K562 (cell line): Measurements from ENCODE around the gene GORASP1. TPM values are rescaled to one million over a fixed set of nuclear protein-coding genes. Genes with fewer than 3 reads are reported as not detected.

Source experiments
- ARHGAP35 ChIP-seq: fragments of 450-650 bp; IDR thresholded peaks from 2 replicates; pipeline ENCODE4 v1.6.1; 2018; ENCODE audit not compliant: partially characterized antibody
- CEBPG ChIP-seq, 3 experiments: fragments of 200-800 bp in 1 of 3; sonication (Bioruptor generic) in 1 of 3; sonication (generic) in 1 of 3; formaldehyde crosslinking in 1 of 3; IDR thresholded peaks in 2 of 3; conservative IDR thresholded peaks in 1 of 3; 2 replicates each; pipeline versions ENCODE4 v1.6.1 to v1.8.0; 2016 to 2022; ENCODE audit warnings: missing compliant biosample characterization in 2 of 3, missing genetic modification characterization in 2 of 3, mild to moderate bottlenecking in 1 of 3, missing genetic modification reagents in 1 of 3
- HLTF ChIP-seq: fragments of 450-650 bp; IDR thresholded peaks from 2 replicates; pipeline ENCODE4 v1.6.1; 2016
- JUN ChIP-seq, 2 experiments: sonication (generic) in 1 of 2; formaldehyde crosslinking in 1 of 2; IDR thresholded peaks; 2 replicates each; pipeline versions ENCODE4 v1.6.1 to v1.8.0; 2012 to 2022; ENCODE audit warnings: borderline replicate concordance in 2 of 2, mild to moderate bottlenecking in 2 of 2, improper control_type of control experiment in 1 of 2, low read depth in 1 of 2, low read length in 1 of 2, missing genetic modification reagents in 1 of 2
- MYBL2 ChIP-seq, 2 experiments: fragments of 450-650 bp in 1 of 2; sonication (generic) in 1 of 2; formaldehyde crosslinking in 1 of 2; IDR thresholded peaks; 2 replicates each; pipeline versions ENCODE4 v1.6.1 to v1.8.1; 2017 to 2022; ENCODE audit warnings: borderline replicate concordance in 1 of 2, inconsistent platforms in 1 of 2, low read depth in 1 of 2, mild to moderate bottlenecking in 1 of 2, missing genetic modification reagents in 1 of 2, moderate library complexity in 1 of 2
- PTRF ChIP-seq: fragments of 450-650 bp; IDR thresholded peaks from 2 replicates; pipeline ENCODE4 v1.6.1; 2016; ENCODE audit warnings: mild to moderate bottlenecking, missing genetic modification characterization, missing compliant biosample characterization
- RFX7 ChIP-seq: fragments of 250-450 bp; sonication (Bioruptor Pico); IDR thresholded peaks from 2 replicates; pipeline ENCODE4 v1.5.1; 2021; ENCODE audit warnings: mild to moderate bottlenecking
- SIN3B ChIP-seq: fragments of 450-650 bp; IDR thresholded peaks from 2 replicates; pipeline ENCODE4 v1.6.1; 2017; ENCODE audit warnings: low read depth, mild to moderate bottlenecking, moderate library complexity
- SMAD1 ChIP-seq: fragments of 150-350 bp; IDR thresholded peaks from 2 replicates; pipeline ENCODE4 v1.6.1; 2014; ENCODE audit warnings: low read length, low read depth; ENCODE audit not compliant: partially characterized antibody
- SOX6 ChIP-seq: fragments of 450-650 bp; IDR thresholded peaks from 2 replicates; pipeline ENCODE4 v1.6.1; 2014; ENCODE audit warnings: mild to moderate bottlenecking
- TAF1 ChIP-seq: IDR thresholded peaks from 2 replicates; pipeline ENCODE4 v1.6.1; 2011; ENCODE audit warnings: mild to moderate bottlenecking, low read length, moderate library complexity; ENCODE audit not compliant: insufficient read depth, control insufficient read depth, severe bottlenecking; ENCODE audit errors: extremely low read depth
- TFAP4 ChIP-seq: sonication (generic); formaldehyde crosslinking; IDR thresholded peaks from 2 replicates; pipeline ENCODE4 v1.8.0; 2022; ENCODE audit warnings: missing genetic modification reagents, mild to moderate bottlenecking, moderate library complexity, borderline replicate concordance
- TFE3 ChIP-seq: fragments of 450-650 bp; formaldehyde crosslinking; IDR thresholded peaks from 2 replicates; pipeline ENCODE4 v1.4.0; 2020; ENCODE audit warnings: mild to moderate bottlenecking, mixed read lengths
- ZBTB8A ChIP-seq: fragments of 450-650 bp; IDR thresholded peaks from 2 replicates; pipeline ENCODE4 v1.6.1; 2018; ENCODE audit warnings: mild to moderate bottlenecking, moderate library complexity; ENCODE audit not compliant: partially characterized antibody
- ZNF124 ChIP-seq: sonication (generic); formaldehyde crosslinking; IDR thresholded peaks from 2 replicates; pipeline ENCODE4 v1.8.1; 2022; ENCODE audit warnings: missing genetic modification reagents
- ZNF134 ChIP-seq: fragments of 250-450 bp; sonication (Bioruptor Pico); conservative IDR thresholded peaks from 2 replicates; pipeline ENCODE4 v1.4.0; 2020
- ZNF316 ChIP-seq: fragments of 450-650 bp; IDR thresholded peaks from 2 replicates; pipeline ENCODE4 v1.6.1; 2016
- ZNF354B ChIP-seq: fragments of 250-450 bp; sonication (Bioruptor Pico); IDR thresholded peaks from 2 replicates; pipeline ENCODE4 v1.4.0; 2020
- ZNF41 ChIP-seq: fragments of 250-450 bp; sonication (Bioruptor Pico); conservative IDR thresholded peaks from 2 replicates; pipeline ENCODE4 v1.4.0; 2020; ENCODE audit warnings: mild to moderate bottlenecking
- ZNF444 ChIP-seq: fragments of 250-450 bp; sonication (Bioruptor Pico); IDR thresholded peaks from 2 replicates; pipeline ENCODE4 v1.4.0; 2020; ENCODE audit warnings: mild to moderate bottlenecking, moderate library complexity
- ZNF785 ChIP-seq: fragments of 250-450 bp; sonication (Bioruptor Pico); IDR thresholded peaks from 2 replicates; pipeline ENCODE4 v1.4.0; 2020; ENCODE audit warnings: mild to moderate bottlenecking
- polyA plus RNA-seq, 8 experiments: library from polyadenylated mRNA; depleted of rRNA in 4 of 8; stranded (reverse) in 5 of 8; unstranded in 3 of 8; fragments of >200 nt; fragmentation: Nextera tagmentation in 2 of 8; fragmentation: Illumina TruSeq in 1 of 8; extraction: Ambion mirVana in 2 of 8; extraction: Trizol in 1 of 8; gene quantifications; 2 replicates each; pipeline versions ENCODE4 v1.2.1 to v1.2.3, GENCODE V29; 2011 to 2014; ENCODE audit warnings: inconsistent platforms in 1 of 8, missing spikeins in 1 of 8
- total RNA-seq, 7 experiments: library from RNA; depleted of rRNA in 6 of 7; stranded (reverse); fragments of >200 nt in 6 of 7; fragmentation: Illumina TruSeq in 2 of 7; extraction: Trizol in 2 of 7; gene quantifications; 2 replicates each; pipeline versions ENCODE4 v1.2.1 to v1.2.3, GENCODE V29; 2011 to 2021; ENCODE audit warnings: low replicate concordance in 1 of 7
- TF ChIP-seq, protein P1 (sequence below): fragments of 450-650 bp; IDR thresholded peaks from 2 replicates; pipeline ENCODE4 v1.6.1; 2016; ENCODE audit warnings: missing biosample characterization, missing genetic modification characterization
- TF ChIP-seq, protein P2 (sequence below): IDR thresholded peaks from 2 replicates; pipeline ENCODE4 v1.6.1; 2012; ENCODE audit warnings: low read depth, low read length, improper control_type of control experiment, borderline replicate concordance

The GORASP1 gene
- total and polyA plus RNA-seq, 9 of the 15 experiments (the other 6 are each of a cell fraction or from before 2014, with no cell fraction given): 8.4 to 87.9 (median 67.6) TPM

- TF ChIP-seq ZNF785 (0 out of 2 replicates have a peak, but pooled peaks have one; percentile 28), ZNF316 (peak; percentile 89), ZBTB8A (no peak), HLTF (peak; percentile 77), TFAP4 (peak; percentile 62; the same call in 1 of the 2 replicates), ZNF134 (CRISPR knock-in tag) (0 out of 2 replicates have a peak, but pooled peaks have one; percentile 21), ZNF41 (CRISPR knock-in tag) (no peak), RFX7 (CRISPR knock-in tag) (no peak), JUN (IDR thresholded peaks at IDR 0.05; ENCODE audit: borderline replicate concordance, low read depth, low read length) (no peak), JUN (CRISPR knock-in tag; IDR thresholded peaks at IDR 0.05; ENCODE audit: borderline replicate concordance) (no peak), SIN3B (no peak), ARHGAP35 (peak; percentile 31), SOX6 (peak; percentile 56; the same call in 1 of the 2 replicates), ZNF354B (no peak), ZNF124 (CRISPR knock-in tag) (no peak), TAF1 (peak; percentile 45), CEBPG (CRISPR knock-in tag; IDR thresholded peaks at IDR 0.05) (no peak), CEBPG (tag; conservative IDR thresholded peaks at IDR 0.05 in 1 of 2, IDR thresholded peaks at IDR 0.05 in 1 of 2) (no peak), MYBL2 (IDR thresholded peaks at IDR 0.05; ENCODE audit: low read depth) (no peak), MYBL2 (CRISPR knock-in tag; IDR thresholded peaks at IDR 0.05; ENCODE audit: borderline replicate concordance) (no peak), PTRF (tag) (no peak), ZNF444 (CRISPR knock-in tag) (peak; percentile 78), TFE3 (CRISPR knock-in tag) (no peak), SMAD1 (no peak)
- TF ChIP-seq, protein P1, sequence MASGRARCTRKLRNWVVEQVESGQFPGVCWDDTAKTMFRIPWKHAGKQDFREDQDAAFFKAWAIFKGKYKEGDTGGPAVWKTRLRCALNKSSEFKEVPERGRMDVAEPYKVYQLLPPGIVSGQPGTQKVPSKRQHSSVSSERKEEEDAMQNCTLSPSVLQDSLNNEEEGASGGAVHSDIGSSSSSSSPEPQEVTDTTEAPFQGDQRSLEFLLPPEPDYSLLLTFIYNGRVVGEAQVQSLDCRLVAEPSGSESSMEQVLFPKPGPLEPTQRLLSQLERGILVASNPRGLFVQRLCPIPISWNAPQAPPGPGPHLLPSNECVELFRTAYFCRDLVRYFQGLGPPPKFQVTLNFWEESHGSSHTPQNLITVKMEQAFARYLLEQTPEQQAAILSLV (tag): no peak
- TF ChIP-seq, protein P2, sequence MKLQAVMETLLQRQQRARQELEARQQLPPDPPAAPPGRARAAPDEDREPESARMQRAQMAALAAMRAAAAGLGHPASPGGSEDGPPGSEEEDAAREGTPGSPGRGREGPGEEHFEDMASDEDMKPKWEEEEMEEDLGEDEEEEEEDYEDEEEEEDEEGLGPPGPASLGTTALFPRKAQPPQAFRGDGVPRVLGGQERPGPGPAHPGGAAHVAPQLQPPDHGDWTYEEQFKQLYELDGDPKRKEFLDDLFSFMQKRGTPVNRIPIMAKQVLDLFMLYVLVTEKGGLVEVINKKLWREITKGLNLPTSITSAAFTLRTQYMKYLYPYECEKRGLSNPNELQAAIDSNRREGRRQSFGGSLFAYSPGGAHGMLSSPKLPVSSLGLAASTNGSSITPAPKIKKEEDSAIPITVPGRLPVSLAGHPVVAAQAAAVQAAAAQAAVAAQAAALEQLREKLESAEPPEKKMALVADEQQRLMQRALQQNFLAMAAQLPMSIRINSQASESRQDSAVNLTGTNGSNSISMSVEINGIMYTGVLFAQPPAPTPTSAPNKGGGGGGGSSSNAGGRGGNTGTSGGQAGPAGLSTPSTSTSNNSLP: no peak
Measured at GRCh38 chr3:39154280-39155021, 47.0 kb upstream of the GORASP1 start (continued).
